Ovary (tissue), 9 donors: Measurements from ENCODE around the gene ENGASE. TPM values are rescaled to one million over a fixed set of nuclear protein-coding genes. Genes with fewer than 3 reads are reported as not detected.

Experiments used
- DNase-seq, 5 donors: peaks; one replicate each; pipeline ENCODE4 v3.0.0-alpha.2; 2019 to 2020
- H3K27ac ChIP-seq, 2 donors: fragments of 200-600 bp; one replicate each; pipeline versions ENCODE4 v1.5.1 to v1.8.0; 2019 to 2022
- H3K27me3 ChIP-seq: fragments of 200-600 bp; one replicate; pipeline ENCODE4 v1.8.0; 2022
- H3K36me3 ChIP-seq: fragments of 200-600 bp; sonication (generic); one replicate; pipeline ENCODE4 v1.5.1; 2019
- H3K4me1 ChIP-seq: one replicate; pipeline ENCODE4 v1.8.1; 2013; ENCODE audit warnings: mild to moderate bottlenecking, moderate library complexity; ENCODE audit not compliant: insufficient read depth
- H3K4me3 ChIP-seq: fragments of 200-600 bp; sonication (generic); one replicate; pipeline ENCODE4 v1.5.1; 2017
- H3K9me3 ChIP-seq, 2 donors: fragments of 200-600 bp in 1 of 2; sonication (generic) in 1 of 2; one replicate each; pipeline versions ENCODE4 v1.5.1 to v1.8.1; 2013 to 2019; ENCODE audit warnings: mild to moderate bottlenecking in 1 of 2, moderate library complexity in 1 of 2
- CTCF ChIP-seq, 3 donors: fragments of 450-650 bp in 2 of 3; fragments of 200-600 bp in 1 of 3; IDR thresholded peaks; one replicate each; pipeline versions ENCODE4 v1.5.1 to v1.8.0; 2016 to 2022; ENCODE audit warnings: antibody characterized with exemption in 3 of 3, mild to moderate bottlenecking in 1 of 3
- EP300 ChIP-seq: sonication (generic); formaldehyde crosslinking; IDR thresholded peaks from one replicate; pipeline ENCODE4 v1.6.1; 2017; ENCODE audit warnings: antibody characterized with exemption
- POLR2A ChIP-seq: fragments of 450-650 bp; IDR thresholded peaks from one replicate; pipeline ENCODE4 v1.6.1; 2017; ENCODE audit warnings: antibody characterized with exemption, mild to moderate bottlenecking, moderate library complexity
- WGBS, 3 donors: extraction: QIAGEN DNeasy Blood & Tissue Kit in 1 of 3; methylation state at CpG; one replicate each; pipeline versions ENCODE4 v1.1.5 to v1.1.7; 2013 to 2017; 5-methylcytosine and 5-hydroxymethylcytosine counted together
- intact Hi-C, 4 donors: fragments of 100-400 bp; cut with DNase I; formaldehyde crosslinking; loops; one replicate each; pipeline versions ENCODE4 v1.11.0 to v1.15.1; 2022 to 2023
- polyA plus RNA-seq, 2 donors: library from polyadenylated mRNA; stranded (reverse); fragments of 200-250 nt in 1 of 2; fragments of 350-450 nt in 1 of 2; fragmentation: Illumina TruSeq in 1 of 2; extraction: RNeasy Lipid Tissue Mini Kit (QIAGEN cat#74804) in 1 of 2; gene quantifications; one replicate each; pipeline ENCODE4 v1.2.3, GENCODE V29; 2013 to 2014
- total RNA-seq, 7 donors: library from RNA; depleted of rRNA in 2 of 7; stranded (reverse); fragments of >200 nt in 2 of 7; fragmentation: NEBNext Ultra II Directional in 3 of 7; extraction: Animal tissue kit (Norgen Biotek cat#: 25700) in 3 of 7; gene quantifications; one replicate each; pipeline versions ENCODE4 v1.1.0 to v1.2.4, GENCODE V29; 2016 to 2023
- donor health status: DM: no; HTN: no; CAD: no; lungs with moderate emphysema.
- donor health status: DM: no; HTN: no; CAD: no.
- donor health status: Bipolar disorder and iron deficiency.
- donor health status: DM: yes; HTN: yes; CAD: no.
- donor health status: DM: no; HTN: no; CAD: no.
- donor health status: DM: yes; HTN: yes; CAD: no.

ENGASE gene
- total and polyA plus RNA-seq, 9 donors: 6.0 to 61.5 (median 39.7) TPM

GRCh38 chr17:79132271-79133064 lies 57.8 kb downstream of the ENGASE start:
- H3K9me3 ChIP-seq: no peaks in the 10 kb centered on the region
- H3K27ac ChIP-seq: no peak overlapping the region
- DNase-seq: no peak
- no peak overlapping the region for H3K4me3 ChIP-seq
- no peaks in the 10 kb centered on the region for H3K4me1 ChIP-seq
- no peaks in the 10 kb centered on the region for H3K27me3 ChIP-seq
- intact Hi-C loops: no loop called here
- no peak for TF ChIP-seq EP300
- TF ChIP-seq CTCF (IDR thresholded peaks at IDR 0.05): no peak
- no peak for TF ChIP-seq POLR2A
- H3K36me3 ChIP-seq: no peaks in the 10 kb centered on the region
- WGBS, 3 donors: 58 to 72% (median 64%) methylated on average over 33 to 36 of the region's 36 CpGs

- WGBS, 3 donors: 89 to 100% (median 96%) methylated on average over 1 of the region's 1 CpG
- no peak for DNase-seq
- Histone ChIP-seq H3K4me3 (no peak overlapping the region), H3K27me3 (no peaks in the 10 kb centered on the region), H3K4me1 (no peaks in the 10 kb centered on the region), H3K36me3 (no peaks in the 10 kb centered on the region), H3K27ac (no peak overlapping the region), H3K9me3 (no peaks in the 10 kb centered on the region)
- TF ChIP-seq EP300 (no peak), POLR2A (no peak), CTCF (IDR thresholded peaks at IDR 0.05) (no peak)
- intact Hi-C loops: no loop called here
Observed at GRCh38 chr17:79133214-79133613, 58.6 kb downstream of the ENGASE start.

- WGBS, 3 donors: 52 to 65% (median 61%) methylated on average over 7 of the region's 7 CpGs
- Histone ChIP-seq H3K27me3 (no peaks in the 10 kb centered on the region), H3K4me1 (no peaks in the 10 kb centered on the region)
Observed at GRCh38 chr17:79133985-79134384, 59.4 kb downstream of the ENGASE start.

GRCh38 chr17:79135011-79135410 lies 60.4 kb downstream of the ENGASE start:
- Histone ChIP-seq H3K36me3 (no peaks in the 10 kb centered on the region), H3K27me3 (no peaks in the 10 kb centered on the region), H3K27ac (no peak overlapping the region), H3K9me3 (no peaks in the 10 kb centered on the region), H3K4me1 (no peaks in the 10 kb centered on the region), H3K4me3 (no peak overlapping the region)
- intact Hi-C loops: no loop called here
- DNase-seq: no peak
- TF ChIP-seq EP300 (no peak), POLR2A (no peak), CTCF (IDR thresholded peaks at IDR 0.05) (no peak)
- WGBS, 3 donors: 82 to 88% (median 85%) methylated on average over 9 of the region's 9 CpGs

More at GRCh38 chr17:79133985-79134384, 59.4 kb downstream of the ENGASE start:
- no peak overlapping the region for H3K27ac ChIP-seq
- H3K9me3 ChIP-seq: no peaks in the 10 kb centered on the region
- DNase-seq: no peak
- no peak overlapping the region for H3K4me3 ChIP-seq
- no peaks in the 10 kb centered on the region for H3K36me3 ChIP-seq
- intact Hi-C loops: no loop called here
- TF ChIP-seq CTCF (IDR thresholded peaks at IDR 0.05) (no peak), POLR2A (no peak), EP300 (no peak)
